ENCODE results near the gene RPS5.

The RPS5 gene

GRCh38 chr19:58395220-58395978 is 8.3 kb downstream of the RPS5 start, which contains the start of gene RNF225:
TSS of gene RNF225 (plus strand) at chr19:58395656. CDS start at chr19:58396090, 434 bp downstream.
- peak within 1 kb of the TSS; percentile 25 for H3K4me2 ChIP-seq (ENCODE audit: low read length)
- peaks cover 6% of the 10 kb centered on the region for H3K4me1 ChIP-seq (ENCODE audit: control insufficient read depth, insufficient read depth, low read length)
- peaks cover 45% of the 10 kb centered on the region for H3K36me3 ChIP-seq (ENCODE audit: insufficient read depth, low read length)
- no peaks in the 10 kb centered on the region for H3K9me3 ChIP-seq (replicated peaks; ENCODE audit: low read length)
- H3K9ac ChIP-seq (ENCODE audit: low read depth, low read length) = no peak within 1 kb of the TSS
- H3K27me3 ChIP-seq (ENCODE audit: control insufficient read depth, insufficient read depth, low read length) = no peaks in the 10 kb centered on the region
- H3K4me3 ChIP-seq (ENCODE audit: low read length) = no peak within 1 kb of the TSS

- H3K4me2 ChIP-seq (ENCODE audit: low read length) = peak overlapping the region; percentile 25
- no peak overlapping the region for H3K4me3 ChIP-seq (ENCODE audit: low read length)
- H3K4me1 ChIP-seq (ENCODE audit: control insufficient read depth, insufficient read depth, low read length) = peaks cover 13% of the 10 kb centered on the region
- H3K9me3 ChIP-seq (replicated peaks; ENCODE audit: low read length) = no peaks in the 10 kb centered on the region
- peaks cover 39% of the 10 kb centered on the region for H3K36me3 ChIP-seq (ENCODE audit: insufficient read depth, low read length)
- H3K9ac ChIP-seq (ENCODE audit: low read depth, low read length) = no peak overlapping the region
- H3K27me3 ChIP-seq (ENCODE audit: control insufficient read depth, insufficient read depth, low read length) = no peaks in the 10 kb centered on the region
These were observed 9.0 kb downstream of the RPS5 start for GRCh38 chr19:58395979-58396627.

DNA sequence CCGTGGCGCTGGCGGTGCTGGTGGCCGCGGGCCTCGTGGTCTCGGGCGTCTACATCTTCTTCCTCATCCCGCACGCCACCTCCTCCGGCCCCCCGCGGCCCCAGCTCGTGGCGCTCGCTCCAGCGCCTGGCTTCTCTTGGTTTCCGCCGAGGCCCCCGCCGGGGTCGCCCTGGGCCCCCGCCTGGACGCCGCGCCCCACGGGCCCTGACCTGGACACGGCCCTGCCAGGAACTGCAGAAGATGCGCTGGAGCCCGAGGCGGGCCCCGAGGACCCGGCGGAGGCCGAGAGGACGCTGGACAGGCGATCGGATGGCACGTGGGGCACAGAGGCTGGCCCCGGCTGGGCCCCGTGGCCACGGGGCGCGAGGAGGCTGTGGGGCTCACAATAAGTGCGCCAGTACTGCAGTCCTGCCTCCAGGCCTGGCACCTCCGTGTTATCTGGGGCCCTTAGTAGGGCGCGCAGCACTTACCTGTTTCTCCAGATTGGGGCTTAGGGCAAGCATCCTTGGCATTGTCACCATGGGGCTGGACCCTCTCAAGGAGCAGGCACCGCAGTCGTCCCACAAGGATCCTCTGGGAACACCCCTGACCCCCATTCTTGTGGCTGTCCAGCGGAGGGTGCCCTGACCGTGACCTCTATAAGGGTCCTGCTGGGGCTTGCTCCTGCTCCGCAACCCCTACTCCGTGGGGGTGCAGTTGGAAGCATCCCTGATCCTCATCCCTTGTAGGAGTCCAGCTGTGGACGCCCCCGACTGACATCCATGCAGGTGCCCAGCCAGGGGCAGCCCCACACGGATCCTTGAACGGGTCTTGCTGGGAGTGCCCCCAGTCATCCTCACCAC is 9.8 kb downstream of the RPS5 start:
- Histone ChIP-seq H3K9ac (ENCODE audit: low read depth, low read length) (no peak overlapping the region), H3K4me2 (ENCODE audit: low read length) (no peak overlapping the region), H3K27me3 (ENCODE audit: control insufficient read depth, insufficient read depth, low read length) (no peaks in the 10 kb centered on the region), H3K4me3 (ENCODE audit: low read length) (no peak overlapping the region), H3K4me1 (ENCODE audit: control insufficient read depth, insufficient read depth, low read length) (peaks cover 13% of the 10 kb centered on the region), H3K36me3 (ENCODE audit: insufficient read depth, low read length) (peaks cover 33% of the 10 kb centered on the region), H3K9me3 (replicated peaks; ENCODE audit: low read length) (no peaks in the 10 kb centered on the region)

- Histone ChIP-seq H3K4me2 (ENCODE audit: low read length) (no peak overlapping the region), H3K4me3 (ENCODE audit: low read length) (no peak overlapping the region), H3K27me3 (ENCODE audit: control insufficient read depth, insufficient read depth, low read length) (no peaks in the 10 kb centered on the region), H3K9ac (ENCODE audit: low read depth, low read length) (no peak overlapping the region), H3K4me1 (ENCODE audit: control insufficient read depth, insufficient read depth, low read length) (peaks cover 17% of the 10 kb centered on the region), H3K36me3 (ENCODE audit: insufficient read depth, low read length) (peaks cover 28% of the 10 kb centered on the region), H3K9me3 (replicated peaks; ENCODE audit: low read length) (no peaks in the 10 kb centered on the region)
These were observed 10.5 kb downstream of the RPS5 start for GRCh38 chr19:58397533-58398037.

GRCh38 chr19:58398087-58398486 is 11.0 kb downstream of the RPS5 start:
- Histone ChIP-seq H3K36me3 (ENCODE audit: insufficient read depth, low read length) (peaks cover 23% of the 10 kb centered on the region), H3K9ac (ENCODE audit: low read depth, low read length) (no peak overlapping the region), H3K4me2 (ENCODE audit: low read length) (no peak overlapping the region), H3K27me3 (ENCODE audit: control insufficient read depth, insufficient read depth, low read length) (no peaks in the 10 kb centered on the region), H3K4me3 (ENCODE audit: low read length) (no peak overlapping the region), H3K9me3 (replicated peaks; ENCODE audit: low read length) (no peaks in the 10 kb centered on the region), H3K4me1 (ENCODE audit: control insufficient read depth, insufficient read depth, low read length) (peaks cover 17% of the 10 kb centered on the region)

GRCh38 chr19:58398545-58398944 is 11.5 kb downstream of the RPS5 start:
- Histone ChIP-seq H3K4me2 (ENCODE audit: low read length) (no peak overlapping the region), H3K9me3 (replicated peaks; ENCODE audit: low read length) (no peaks in the 10 kb centered on the region), H3K9ac (ENCODE audit: low read depth, low read length) (no peak overlapping the region), H3K4me1 (ENCODE audit: control insufficient read depth, insufficient read depth, low read length) (peaks cover 17% of the 10 kb centered on the region), H3K36me3 (ENCODE audit: insufficient read depth, low read length) (peaks cover 18% of the 10 kb centered on the region), H3K27me3 (ENCODE audit: control insufficient read depth, insufficient read depth, low read length) (no peaks in the 10 kb centered on the region), H3K4me3 (ENCODE audit: low read length) (no peak overlapping the region)

DNA sequence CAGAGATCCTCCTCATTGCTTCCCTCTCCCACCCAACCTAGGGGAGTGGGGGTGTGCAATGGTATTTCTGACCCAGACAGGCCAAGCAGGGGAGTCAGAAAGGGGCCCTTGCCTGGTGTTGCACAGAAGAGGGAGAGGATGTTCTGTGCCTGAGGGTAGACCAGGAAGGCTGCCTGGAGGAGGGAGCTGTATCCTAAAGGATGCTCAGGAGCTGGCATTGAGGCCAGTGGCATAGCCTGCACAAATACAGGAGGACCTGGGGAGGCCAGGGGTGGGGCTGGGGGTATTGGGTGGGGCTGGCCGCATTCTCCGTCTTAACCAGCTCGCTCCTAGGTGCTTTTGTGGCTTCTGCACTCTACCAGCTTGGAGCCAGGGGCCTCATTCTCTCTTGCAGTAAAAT is 12.8 kb downstream of the RPS5 start:
- Histone ChIP-seq H3K4me2 (ENCODE audit: low read length) (peak overlapping the region; percentile 98), H3K4me1 (ENCODE audit: control insufficient read depth, insufficient read depth, low read length) (peaks cover 17% of the 10 kb centered on the region), H3K27me3 (ENCODE audit: control insufficient read depth, insufficient read depth, low read length) (no peaks in the 10 kb centered on the region), H3K36me3 (ENCODE audit: insufficient read depth, low read length) (peaks cover 5% of the 10 kb centered on the region), H3K9ac (ENCODE audit: low read depth, low read length) (no peak overlapping the region), H3K4me3 (ENCODE audit: low read length) (no peak overlapping the region), H3K9me3 (replicated peaks; ENCODE audit: low read length) (no peaks in the 10 kb centered on the region)

GRCh38 chr19:58400316-58400915 is 13.3 kb downstream of the RPS5 start:
- H3K27me3 ChIP-seq (ENCODE audit: control insufficient read depth, insufficient read depth, low read length) = no peaks in the 10 kb centered on the region
- no peaks in the 10 kb centered on the region for H3K9me3 ChIP-seq (replicated peaks; ENCODE audit: low read length)
- peak overlapping the region; percentile 98 for H3K4me2 ChIP-seq (ENCODE audit: low read length)
- H3K4me1 ChIP-seq (ENCODE audit: control insufficient read depth, insufficient read depth, low read length) = peaks cover 17% of the 10 kb centered on the region
- H3K9ac ChIP-seq (ENCODE audit: low read depth, low read length) = peak overlapping the region; percentile 75
- peak overlapping the region; percentile 82 for H3K4me3 ChIP-seq (ENCODE audit: low read length)
- no peaks in the 10 kb centered on the region for H3K36me3 ChIP-seq (ENCODE audit: insufficient read depth, low read length)

- H3K4me3 ChIP-seq (ENCODE audit: low read length) = peak overlapping the region; percentile 82
- peaks cover 14% of the 10 kb centered on the region for H3K4me1 ChIP-seq (ENCODE audit: control insufficient read depth, insufficient read depth, low read length)
- no peaks in the 10 kb centered on the region for H3K27me3 ChIP-seq (ENCODE audit: control insufficient read depth, insufficient read depth, low read length)
- H3K4me2 ChIP-seq (ENCODE audit: low read length) = peak overlapping the region; percentile 98
- no peaks in the 10 kb centered on the region for H3K9me3 ChIP-seq (replicated peaks; ENCODE audit: low read length)
- peak overlapping the region; percentile 75 for H3K9ac ChIP-seq (ENCODE audit: low read depth, low read length)
- no peaks in the 10 kb centered on the region for H3K36me3 ChIP-seq (ENCODE audit: insufficient read depth, low read length)
These were observed 14.1 kb downstream of the RPS5 start for GRCh38 chr19:58400916-58401839.

- Histone ChIP-seq H3K36me3 (ENCODE audit: insufficient read depth, low read length) (no peaks in the 10 kb centered on the region), H3K9ac (ENCODE audit: low read depth, low read length) (peak overlapping the region; percentile 64), H3K4me1 (ENCODE audit: control insufficient read depth, insufficient read depth, low read length) (peaks cover 14% of the 10 kb centered on the region), H3K4me2 (ENCODE audit: low read length) (peak overlapping the region; percentile 88), H3K27me3 (ENCODE audit: control insufficient read depth, insufficient read depth, low read length) (no peaks in the 10 kb centered on the region), H3K9me3 (replicated peaks; ENCODE audit: low read length) (no peaks in the 10 kb centered on the region), H3K4me3 (ENCODE audit: low read length) (peak overlapping the region; percentile 78)
These were observed 14.9 kb downstream of the RPS5 start for GRCh38 chr19:58401840-58402421.
